ENCODE measurements around the gene PI4KB.
A peak's percentile ranks its signal among the peaks of the same experiment; 100 is the strongest.

Gene PI4KB

GRCh38 chr1:151251656-151252470, 75.4 kb downstream of the PI4KB start:
- Mint-ChIP-seq H3K4me3 (no peak overlapping the region), H3K4me1 (ENCODE audit: low read depth) (peaks cover 27% of the 10 kb centered on the region), H3K36me3 (ENCODE audit: low read depth) (peaks cover 39% of the 10 kb centered on the region), H3K27me3 (no peaks in the 10 kb centered on the region), H3K27ac (no peak overlapping the region), H3K9me3 (no peaks in the 10 kb centered on the region)

DNA sequence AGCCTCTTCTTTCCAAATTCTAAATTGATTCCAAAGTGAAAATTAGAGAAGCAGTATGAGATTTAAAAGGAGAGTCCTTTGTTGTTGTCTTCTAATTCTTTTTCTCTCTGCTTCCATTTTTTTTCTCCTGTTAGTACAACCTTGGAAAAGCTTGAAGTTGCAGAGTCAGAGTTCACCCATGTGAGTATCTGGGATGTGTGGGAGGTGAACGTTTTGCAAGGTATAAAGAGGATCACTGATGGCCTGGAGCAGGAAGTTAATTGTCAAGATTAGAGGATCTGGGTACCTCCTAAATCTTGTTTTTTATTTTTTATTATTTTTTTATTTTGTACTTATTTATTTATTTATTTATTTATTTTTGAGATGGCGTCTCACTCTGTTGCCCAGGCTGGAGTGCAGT, 80.4 kb downstream of the PI4KB start:
- Mint-ChIP-seq H3K36me3 (ENCODE audit: low read depth) (peaks cover 78% of the 10 kb centered on the region), H3K4me1 (ENCODE audit: low read depth) (peaks cover 3% of the 10 kb centered on the region), H3K27me3 (no peaks in the 10 kb centered on the region), H3K4me3 (no peak overlapping the region), H3K9me3 (no peaks in the 10 kb centered on the region), H3K27ac (no peak overlapping the region)

GRCh38 chr1:151243683-151244216, 83.5 kb downstream of the PI4KB start:
- H3K36me3 Mint-ChIP-seq (ENCODE audit: low read depth), result peaks cover 81% of the 10 kb centered on the region
- peak overlapping the region; percentile 26 for H3K27ac Mint-ChIP-seq
- H3K9me3 Mint-ChIP-seq, result no peaks in the 10 kb centered on the region
- no peaks in the 10 kb centered on the region for H3K27me3 Mint-ChIP-seq
- H3K4me1 Mint-ChIP-seq (ENCODE audit: low read depth), result no peaks in the 10 kb centered on the region
- H3K4me3 Mint-ChIP-seq, result no peak overlapping the region

GRCh38 chr1:151242442-151242841, 84.8 kb downstream of the PI4KB start:
- Mint-ChIP-seq H3K4me1 (ENCODE audit: low read depth) (peaks cover 6% of the 10 kb centered on the region), H3K27ac (peak overlapping the region; percentile 29), H3K9me3 (no peaks in the 10 kb centered on the region), H3K27me3 (no peaks in the 10 kb centered on the region), H3K4me3 (no peak overlapping the region), H3K36me3 (ENCODE audit: low read depth) (peaks cover 81% of the 10 kb centered on the region)

All from stimulated activated naive CD8-positive, alpha-beta T cell treated with anti-CD3 and anti-CD28 coated beads, Interleukin-15, Interleukin-2, amounts not matched to agents 100 ng/mL and 50 ng/mL, for 24 hours (primary cell).